Stimulated activated naive B cell treated with anti-CD40 and anti-IgM and Interleukin-4, amounts not matched to agents 10 μg/mL and 1 μg/mL and 100 μg/mL, for 72 hours (primary cell): ENCODE data around the gene TAF11L14.
A peak's percentile ranks its signal among the peaks of the same experiment; 100 is the strongest.
"Not testable (repeated sequence)": the region's sequence is repeated elsewhere in the genome, so short reads cannot be mapped to it uniquely, and the experiment has no call there.

Experiments
- ATAC-seq, 2 donors: fragments of 150-1000 bp; cut with Tn5 transposase; replicated peaks; 2 replicates each; pipeline ENCODE4 v1.10.0; 2021; ENCODE audit warnings: moderate library complexity in 1 of 2
- DNase-seq: peaks from one replicate; pipeline ENCODE4 v3.0.0; 2021
- H3K27ac Mint-ChIP-seq: one replicate; pipeline ENCODE4 v1.8.0; 2022; ENCODE audit warnings: mild to moderate bottlenecking, mixed read lengths
- H3K27me3 Mint-ChIP-seq, 2 donors: one replicate each; pipeline ENCODE4 v1.8.0; 2022; ENCODE audit warnings: mixed read lengths in 2 of 2
- H3K36me3 Mint-ChIP-seq, 2 donors: one replicate each; pipeline ENCODE4 v1.8.0; 2022; ENCODE audit warnings: mixed read lengths in 2 of 2, mild to moderate bottlenecking in 1 of 2
- H3K4me1 Mint-ChIP-seq, 2 donors: one replicate each; pipeline ENCODE4 v1.8.0; 2022; ENCODE audit warnings: mixed read lengths in 2 of 2, mild to moderate bottlenecking in 1 of 2
- H3K4me3 Mint-ChIP-seq, 2 donors: one replicate each; pipeline ENCODE4 v1.8.0; 2022; ENCODE audit warnings: mild to moderate bottlenecking in 2 of 2, mixed read lengths in 2 of 2, moderate library complexity in 1 of 2
- H3K9me3 Mint-ChIP-seq, 2 donors: one replicate each; pipeline ENCODE4 v1.8.0; 2022; ENCODE audit warnings: mixed read lengths in 2 of 2, mild to moderate bottlenecking in 1 of 2

Gene TAF11L14

DNA sequence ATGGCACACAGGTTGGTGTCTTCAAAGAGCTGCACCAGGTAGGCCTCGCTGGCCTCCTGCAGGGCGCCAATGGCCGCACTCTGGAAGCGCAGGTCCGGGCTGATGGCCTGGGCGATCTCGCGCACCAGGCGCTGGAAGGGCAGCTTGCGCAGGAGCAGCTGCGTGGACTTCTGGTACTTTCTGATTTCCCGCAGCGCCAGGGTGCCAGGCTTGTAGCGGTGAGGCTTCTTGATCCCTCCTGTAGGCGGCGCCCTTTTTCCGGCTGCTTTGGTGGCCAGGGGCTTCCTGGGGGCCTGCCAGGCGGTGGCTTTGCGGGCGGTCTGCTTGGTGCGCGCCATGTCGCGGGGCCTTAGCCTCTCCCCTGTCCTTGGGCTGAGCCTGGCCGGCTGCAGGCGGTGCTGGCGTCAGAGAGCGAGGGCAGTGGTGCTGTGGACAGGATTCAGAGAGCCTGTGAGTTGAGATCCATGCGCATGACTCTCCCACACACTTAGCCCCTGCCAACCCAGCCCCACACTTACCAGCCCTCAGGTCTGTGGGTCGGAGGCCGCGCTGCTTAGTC lies 21.0 kb downstream of the TAF11L14 start:
- not testable (repeated sequence) for H3K4me1 Mint-ChIP-seq, H3K36me3 Mint-ChIP-seq, DNase-seq, H3K27ac Mint-ChIP-seq, ATAC-seq, H3K4me3 Mint-ChIP-seq, H3K9me3 Mint-ChIP-seq, H3K27me3 Mint-ChIP-seq

GRCh38 chr5:17655921-17656320 lies 21.7 kb downstream of the TAF11L14 start:
- Mint-ChIP-seq H3K27ac (no peak overlapping the region), H3K36me3 (no peaks in the 10 kb centered on the region), H3K27me3 (no peaks in the 10 kb centered on the region), H3K9me3 (peaks cover 0 to 3% of the 10 kb centered on the region in 2 donors), H3K4me3 (no peak overlapping the region), H3K4me1 (no peaks in the 10 kb centered on the region)
- ATAC-seq (no peak), DNase-seq (no peak)

DNA sequence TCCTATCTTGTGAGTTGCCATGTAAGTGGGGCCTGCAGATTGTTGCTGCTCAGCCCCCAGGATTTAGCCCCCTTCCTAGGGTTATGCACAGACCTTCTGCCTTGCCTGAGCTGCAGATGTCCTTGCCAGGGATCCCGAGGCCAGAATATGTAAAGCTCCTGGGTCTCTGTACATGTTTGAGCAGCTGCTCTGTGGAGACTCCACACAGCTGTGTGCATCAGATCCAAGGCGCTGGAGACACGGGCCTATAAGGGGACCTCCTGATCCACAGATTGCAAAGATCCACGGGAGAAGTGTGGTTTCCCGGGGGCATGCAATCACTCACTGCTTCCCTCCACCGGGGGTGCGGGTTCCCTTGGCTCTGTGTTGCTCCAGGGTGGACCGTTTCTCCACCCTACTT lies 28.9 kb downstream of the TAF11L14 start:
- DNase-seq, result no peak
- Mint-ChIP-seq H3K9me3 (peaks cover 3 to 7% of the 10 kb centered on the region in 2 donors), H3K27ac (no peak overlapping the region), H3K4me1 (peaks cover 17 to 23% of the 10 kb centered on the region in 2 donors), H3K27me3 (no peaks in the 10 kb centered on the region), H3K36me3 (no peaks in the 10 kb centered on the region), H3K4me3 (no peak overlapping the region)
- ATAC-seq, result no peak

GRCh38 chr5:17665836-17666235 lies 31.6 kb downstream of the TAF11L14 start:
- Mint-ChIP-seq H3K27ac (no peak overlapping the region), H3K27me3 (no peaks in the 10 kb centered on the region), H3K4me1 (peaks cover 17 to 23% of the 10 kb centered on the region in 2 donors), H3K4me3 (no peak overlapping the region), H3K36me3 (no peaks in the 10 kb centered on the region), H3K9me3 (peaks cover 5% of the 10 kb centered on the region in 2 donors)
- peak; percentile 73 to 76 for ATAC-seq
- no peak for DNase-seq

DNA sequence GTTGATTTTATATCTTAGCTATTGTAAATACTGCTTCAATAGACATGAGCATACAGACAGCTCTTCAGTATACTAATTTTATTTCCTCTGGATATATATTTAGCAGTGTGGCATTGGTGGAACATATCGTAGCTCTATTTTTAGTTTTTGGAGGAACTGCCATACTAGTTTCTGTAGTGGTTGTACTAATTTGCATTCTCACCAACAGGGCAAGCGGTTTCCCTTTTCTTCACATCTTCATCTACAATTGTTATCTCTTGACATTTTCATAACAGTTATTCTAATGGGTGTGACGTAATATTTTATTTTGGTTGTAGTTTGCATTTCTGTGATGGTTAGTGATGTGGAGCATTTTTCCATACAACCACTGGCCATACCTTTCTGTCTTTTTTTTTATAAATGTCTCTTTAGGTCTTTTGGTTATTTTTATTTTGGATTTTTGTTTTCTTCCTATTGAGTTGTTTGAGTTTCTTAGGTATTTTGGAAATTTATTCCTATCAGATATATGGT lies 32.5 kb downstream of the TAF11L14 start:
- peak overlapping the region; percentile 65 for H3K27ac Mint-ChIP-seq
- ATAC-seq (peak; percentile 81 to 83), DNase-seq (no peak)
- no peaks in the 10 kb centered on the region for H3K27me3 Mint-ChIP-seq
- H3K4me1 Mint-ChIP-seq, result peaks cover 16 to 23% of the 10 kb centered on the region in 2 donors
- H3K36me3 Mint-ChIP-seq, result peaks cover 4 to 5% of the 10 kb centered on the region in 2 donors
- H3K4me3 Mint-ChIP-seq, result peak overlapping the region; percentile 22 to 58
- peaks cover 4 to 9% of the 10 kb centered on the region in 2 donors for H3K9me3 Mint-ChIP-seq

DNA sequence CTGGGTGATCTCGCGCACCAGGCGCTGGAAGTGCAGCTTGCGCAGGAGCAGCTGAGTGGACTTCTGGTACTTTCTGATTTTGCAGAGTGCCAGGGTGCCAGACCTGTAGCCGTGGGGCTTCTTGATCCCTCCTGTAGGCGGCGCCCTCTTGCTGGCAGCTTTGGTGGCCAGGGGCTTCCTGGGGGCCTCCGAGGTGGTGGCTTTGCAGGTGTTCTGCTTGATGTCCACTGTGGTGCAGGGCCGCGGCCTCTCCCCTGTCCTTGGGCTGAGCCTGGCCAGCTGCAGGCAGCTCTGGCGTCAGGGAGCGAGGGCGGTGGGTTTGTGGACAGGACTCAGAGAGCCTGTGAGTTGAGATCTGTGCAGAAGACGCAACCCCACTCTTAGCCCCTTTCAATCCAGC lies 36.1 kb downstream of the TAF11L14 start:
- Mint-ChIP-seq H3K9me3 (peaks cover 4 to 8% of the 10 kb centered on the region in 2 donors), H3K4me3 (no peak overlapping the region), H3K27me3 (no peaks in the 10 kb centered on the region), H3K36me3 (peaks cover 4 to 7% of the 10 kb centered on the region in 2 donors), H3K27ac (no peak overlapping the region), H3K4me1 (peaks cover 13 to 23% of the 10 kb centered on the region in 2 donors)
- ATAC-seq, result no peak
- no peak for DNase-seq

DNA sequence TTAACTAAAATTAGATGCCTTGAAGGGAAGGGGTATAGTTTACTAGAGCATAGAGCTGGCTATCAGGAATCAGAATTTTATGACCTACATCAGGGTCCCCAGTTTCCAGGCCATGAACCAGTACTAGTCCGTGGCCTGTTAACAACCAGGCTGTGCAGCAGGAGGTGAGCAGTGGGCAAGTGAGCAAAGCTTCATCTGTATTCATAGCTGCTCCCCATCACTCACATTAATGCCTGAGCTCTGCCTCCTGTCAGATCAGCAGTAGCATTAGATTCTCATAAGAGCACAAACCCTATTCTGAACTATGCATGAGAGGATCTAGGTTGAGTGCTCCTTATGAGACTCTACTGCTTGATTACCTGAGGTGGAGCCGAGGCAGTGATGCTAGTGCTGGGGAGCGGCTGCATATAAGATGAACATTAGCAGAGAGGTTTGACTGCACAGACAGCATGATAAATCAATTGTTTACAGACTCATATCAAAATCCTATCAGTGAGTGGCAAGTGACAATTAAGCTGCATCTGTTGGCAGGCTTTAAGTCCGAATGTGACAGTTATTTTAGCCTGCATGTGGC lies 44.6 kb downstream of the TAF11L14 start:
- H3K4me1 Mint-ChIP-seq, result no peaks in the 10 kb centered on the region
- no peaks in the 10 kb centered on the region for H3K9me3 Mint-ChIP-seq
- no peak overlapping the region for H3K4me3 Mint-ChIP-seq
- H3K27me3 Mint-ChIP-seq, result no peaks in the 10 kb centered on the region
- no peaks in the 10 kb centered on the region for H3K36me3 Mint-ChIP-seq
- no peak overlapping the region for H3K27ac Mint-ChIP-seq
- DNase-seq (no peak), ATAC-seq (no peak)

GRCh38 chr5:17679597-17680203 lies 45.4 kb downstream of the TAF11L14 start:
- H3K4me1 Mint-ChIP-seq, result no peaks in the 10 kb centered on the region
- H3K4me3 Mint-ChIP-seq, result no peak overlapping the region
- DNase-seq (no peak), ATAC-seq (no peak)
- H3K27ac Mint-ChIP-seq, result no peak overlapping the region
- H3K36me3 Mint-ChIP-seq, result no peaks in the 10 kb centered on the region
- H3K27me3 Mint-ChIP-seq, result no peaks in the 10 kb centered on the region
- H3K9me3 Mint-ChIP-seq, result no peaks in the 10 kb centered on the region

- no peak for ATAC-seq
- no peaks in the 10 kb centered on the region for H3K4me1 Mint-ChIP-seq
- no peak overlapping the region for H3K27ac Mint-ChIP-seq
Observed at GRCh38 chr5:17680737-17681136, 46.5 kb downstream of the TAF11L14 start.

More at GRCh38 chr5:17680737-17681136, 46.5 kb downstream of the TAF11L14 start:
- H3K27me3 Mint-ChIP-seq, result no peaks in the 10 kb centered on the region
- no peaks in the 10 kb centered on the region for H3K9me3 Mint-ChIP-seq
- H3K4me3 Mint-ChIP-seq, result no peak overlapping the region
- DNase-seq, result no peak
- no peaks in the 10 kb centered on the region for H3K36me3 Mint-ChIP-seq
